Fibroblast of the aortic adventitia (primary cell): ENCODE measurements around the gene KIFC3. TPM values are rescaled to one million over a fixed set of nuclear protein-coding genes. Genes with fewer than 3 reads are reported as not detected.

Experiments
- DNase-seq: peaks from one replicate; pipeline ENCODE4 v3.0.0-alpha.2; 2010; ENCODE audit warnings: low read depth
- H3K4me3 ChIP-seq: 2 replicates; pipeline ENCODE4 v1.5.1; 2011; ENCODE audit warnings: low read depth, mild to moderate bottlenecking, control low read depth, low read length, moderate library complexity
- CTCF ChIP-seq: IDR thresholded peaks from 2 replicates; pipeline ENCODE4 v1.5.1; 2011; ENCODE audit warnings: mild to moderate bottlenecking, low read length, control low read depth, inconsistent platforms; ENCODE audit not compliant: insufficient read depth
- total RNA-seq: library from RNA; depleted of rRNA; stranded (reverse); fragments of >200 nt; gene quantifications from 2 replicates; pipeline ENCODE4 v1.2.3, GENCODE V29; 2012; ENCODE audit warnings: low replicate concordance

KIFC3 gene
- total RNA-seq, 1 donor: 32.8 TPM

- DNase-seq: no peak
- TF ChIP-seq CTCF: no peak
- no peak overlapping the region for H3K4me3 ChIP-seq
Observed at GRCh38 chr16:57759541-57760356, 42.5 kb downstream of the KIFC3 start.

GRCh38 chr16:57759131-57759530, 43.2 kb downstream of the KIFC3 start:
- TF ChIP-seq CTCF: no peak
- no peak for DNase-seq
- H3K4me3 ChIP-seq: no peak overlapping the region

- H3K4me3 ChIP-seq: no peak overlapping the region
- DNase-seq: no peak
- no peak for TF ChIP-seq CTCF
Observed at GRCh38 chr16:57758331-57759117, 43.8 kb downstream of the KIFC3 start.

GRCh38 chr16:57757883-57758282, 44.4 kb downstream of the KIFC3 start:
- DNase-seq: no peak
- no peak overlapping the region for H3K4me3 ChIP-seq
- no peak for TF ChIP-seq CTCF

- no peak overlapping the region for H3K4me3 ChIP-seq
- DNase-seq: peak; percentile 74
- TF ChIP-seq CTCF: peak; percentile 97
Observed at GRCh38 chr16:57757326-57757786, 44.9 kb downstream of the KIFC3 start.

GRCh38 chr16:57756424-57757325, 45.6 kb downstream of the KIFC3 start:
- no peak for TF ChIP-seq CTCF
- no peak overlapping the region for H3K4me3 ChIP-seq
- DNase-seq: no peak
